GM12873 (cell line): ENCODE results near the gene PTPN3.

Experiments used
- CTCF ChIP-seq: IDR thresholded peaks from 2 replicates; pipeline ENCODE4 v1.5.1; 2012; ENCODE audit warnings: low read depth, mild to moderate bottlenecking, moderate library complexity, low read length, control low read depth; ENCODE audit not compliant: insufficient read depth; ENCODE audit errors: missing control alignments

The PTPN3 gene

GRCh38 chr9:109391176-109391575, 106.9 kb downstream of the PTPN3 start:
- no peak for TF ChIP-seq CTCF

GRCh38 chr9:109387856-109388255, 110.3 kb downstream of the PTPN3 start:
- TF ChIP-seq CTCF, result no peak

- TF ChIP-seq CTCF, result no peak
Measured at GRCh38 chr9:109387206-109387605, 110.9 kb downstream of the PTPN3 start.

- TF ChIP-seq CTCF, result no peak
Measured at GRCh38 chr9:109385499-109385898, 112.6 kb downstream of the PTPN3 start.

DNA sequence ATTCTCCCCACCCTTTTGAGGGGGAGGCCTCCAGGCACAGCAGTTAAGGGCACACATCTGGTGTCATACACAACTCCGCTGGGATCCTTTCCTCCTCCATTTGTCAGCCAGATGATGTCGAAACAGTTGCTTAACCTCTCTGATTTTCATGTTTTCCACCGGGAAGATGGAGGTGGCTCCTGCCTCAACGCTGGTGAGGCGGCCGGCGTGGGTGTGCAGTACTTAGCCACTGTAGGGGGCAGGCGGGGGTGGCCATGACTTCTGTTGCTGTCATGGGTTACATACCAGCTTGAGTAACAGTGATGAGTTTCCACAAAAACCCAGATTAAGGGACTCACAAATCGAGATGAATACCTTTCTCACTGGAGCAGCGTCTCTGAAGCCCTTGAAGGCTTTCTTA, 114.2 kb downstream of the PTPN3 start:
- TF ChIP-seq CTCF, result no peak

GRCh38 chr9:109383356-109383755, 114.8 kb downstream of the PTPN3 start:
- no peak for TF ChIP-seq CTCF

- TF ChIP-seq CTCF, result no peak
Measured at GRCh38 chr9:109382585-109382984, 115.5 kb downstream of the PTPN3 start.

DNA sequence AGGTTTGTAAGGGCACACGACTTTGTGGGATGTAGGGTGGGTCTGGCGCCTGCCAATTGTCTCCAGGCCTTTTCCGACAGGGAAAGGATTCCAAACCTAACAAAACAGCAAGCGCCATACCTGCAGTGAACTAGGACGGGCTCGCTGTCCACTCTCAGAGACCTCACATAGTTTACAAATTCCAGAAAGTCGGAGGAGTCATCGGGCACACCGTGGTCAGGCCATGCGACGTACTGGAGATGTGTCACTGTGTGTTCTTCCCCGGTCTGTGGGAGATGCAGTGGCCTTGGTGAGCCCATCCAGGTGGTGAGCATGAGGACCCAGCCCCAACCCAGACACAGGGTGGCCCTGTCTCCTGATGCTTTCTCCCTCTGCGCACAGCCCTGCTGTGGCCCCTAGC, 115.9 kb downstream of the PTPN3 start:
- TF ChIP-seq CTCF, result no peak
